ENCODE measurements around the gene ITGB2.

DNA sequence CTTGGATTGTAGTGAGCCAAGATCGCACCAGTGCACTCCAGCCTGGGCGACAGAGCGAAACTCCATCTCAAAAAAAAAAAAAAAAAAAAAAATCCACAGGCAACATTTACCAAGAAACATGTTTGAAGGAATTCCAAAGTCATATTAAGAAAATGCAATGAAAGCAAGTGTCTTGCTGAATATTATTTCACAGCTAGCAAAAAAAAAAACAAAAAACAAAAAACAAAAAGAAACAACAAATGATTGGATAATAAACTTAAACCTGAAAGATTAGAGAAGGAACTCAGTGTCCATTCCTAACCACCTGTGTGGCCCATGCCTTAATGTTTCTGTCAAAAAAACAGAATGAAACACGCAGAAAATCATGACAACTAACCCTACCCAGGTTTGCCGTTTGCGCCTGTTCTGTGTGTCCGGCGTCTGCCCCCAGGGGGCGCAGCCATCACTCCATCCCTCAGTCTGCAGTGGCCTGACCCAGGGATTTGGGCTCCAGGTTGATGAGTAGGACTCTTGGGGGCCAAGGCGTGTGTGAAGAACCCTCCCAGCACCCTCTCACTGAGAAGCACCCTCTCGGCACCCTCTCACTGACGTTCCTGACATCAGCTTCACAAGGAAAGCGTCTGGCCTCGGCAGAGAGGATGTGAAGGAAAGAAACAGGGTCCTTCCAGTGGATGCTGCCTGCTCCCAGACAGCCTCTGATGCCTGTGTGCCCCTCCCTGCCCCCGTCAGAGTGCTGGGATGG, 28.0 kb downstream of the ITGB2 start:
- TF ChIP-seq, protein P1, sequence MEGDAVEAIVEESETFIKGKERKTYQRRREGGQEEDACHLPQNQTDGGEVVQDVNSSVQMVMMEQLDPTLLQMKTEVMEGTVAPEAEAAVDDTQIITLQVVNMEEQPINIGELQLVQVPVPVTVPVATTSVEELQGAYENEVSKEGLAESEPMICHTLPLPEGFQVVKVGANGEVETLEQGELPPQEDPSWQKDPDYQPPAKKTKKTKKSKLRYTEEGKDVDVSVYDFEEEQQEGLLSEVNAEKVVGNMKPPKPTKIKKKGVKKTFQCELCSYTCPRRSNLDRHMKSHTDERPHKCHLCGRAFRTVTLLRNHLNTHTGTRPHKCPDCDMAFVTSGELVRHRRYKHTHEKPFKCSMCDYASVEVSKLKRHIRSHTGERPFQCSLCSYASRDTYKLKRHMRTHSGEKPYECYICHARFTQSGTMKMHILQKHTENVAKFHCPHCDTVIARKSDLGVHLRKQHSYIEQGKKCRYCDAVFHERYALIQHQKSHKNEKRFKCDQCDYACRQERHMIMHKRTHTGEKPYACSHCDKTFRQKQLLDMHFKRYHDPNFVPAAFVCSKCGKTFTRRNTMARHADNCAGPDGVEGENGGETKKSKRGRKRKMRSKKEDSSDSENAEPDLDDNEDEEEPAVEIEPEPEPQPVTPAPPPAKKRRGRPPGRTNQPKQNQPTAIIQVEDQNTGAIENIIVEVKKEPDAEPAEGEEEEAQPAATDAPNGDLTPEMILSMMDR (IDR thresholded peaks at IDR 0.05), result peak; percentile 74 to 92 (median 85)
- TF ChIP-seq POLR2A (IDR thresholded peaks at IDR 0.05; ENCODE audit: low read depth) (no peak), EP300 (IDR thresholded peaks at IDR 0.05) (no peak), POLR2AphosphoS5 (IDR thresholded peaks at IDR 0.05) (peak in 1 of 2 donors; percentile 13)
